ENCODE data around the gene NOTCH1. TPM values are rescaled to one million over a fixed set of nuclear protein-coding genes. Genes with fewer than 3 reads are reported as not detected.

Gene NOTCH1
- total RNA-seq, 4 donors from 2014 or later, result 38.2 to 95.7 (median 53.8) TPM

GRCh38 chr9:136476369-136477150, 69.3 kb downstream of the NOTCH1 start:
- no peak for DNase-seq
- Histone ChIP-seq H3K36me3 (peaks cover 0 to 67% (median 0%) of the 10 kb centered on the region in 3 donors), H3K4me1 (peaks cover 0 to 5% (median 4%) of the 10 kb centered on the region in 4 donors), H3K27ac (no peak overlapping the region), H3K4me3 (no peak overlapping the region), H3K9me3 (no peaks in the 10 kb centered on the region), H3K27me3 (no peaks in the 10 kb centered on the region)
- TF ChIP-seq POLR2A (IDR thresholded peaks at IDR 0.05), result no peak
- TF ChIP-seq, protein P1, sequence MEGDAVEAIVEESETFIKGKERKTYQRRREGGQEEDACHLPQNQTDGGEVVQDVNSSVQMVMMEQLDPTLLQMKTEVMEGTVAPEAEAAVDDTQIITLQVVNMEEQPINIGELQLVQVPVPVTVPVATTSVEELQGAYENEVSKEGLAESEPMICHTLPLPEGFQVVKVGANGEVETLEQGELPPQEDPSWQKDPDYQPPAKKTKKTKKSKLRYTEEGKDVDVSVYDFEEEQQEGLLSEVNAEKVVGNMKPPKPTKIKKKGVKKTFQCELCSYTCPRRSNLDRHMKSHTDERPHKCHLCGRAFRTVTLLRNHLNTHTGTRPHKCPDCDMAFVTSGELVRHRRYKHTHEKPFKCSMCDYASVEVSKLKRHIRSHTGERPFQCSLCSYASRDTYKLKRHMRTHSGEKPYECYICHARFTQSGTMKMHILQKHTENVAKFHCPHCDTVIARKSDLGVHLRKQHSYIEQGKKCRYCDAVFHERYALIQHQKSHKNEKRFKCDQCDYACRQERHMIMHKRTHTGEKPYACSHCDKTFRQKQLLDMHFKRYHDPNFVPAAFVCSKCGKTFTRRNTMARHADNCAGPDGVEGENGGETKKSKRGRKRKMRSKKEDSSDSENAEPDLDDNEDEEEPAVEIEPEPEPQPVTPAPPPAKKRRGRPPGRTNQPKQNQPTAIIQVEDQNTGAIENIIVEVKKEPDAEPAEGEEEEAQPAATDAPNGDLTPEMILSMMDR (IDR thresholded peaks at IDR 0.05), result no peak

DNA sequence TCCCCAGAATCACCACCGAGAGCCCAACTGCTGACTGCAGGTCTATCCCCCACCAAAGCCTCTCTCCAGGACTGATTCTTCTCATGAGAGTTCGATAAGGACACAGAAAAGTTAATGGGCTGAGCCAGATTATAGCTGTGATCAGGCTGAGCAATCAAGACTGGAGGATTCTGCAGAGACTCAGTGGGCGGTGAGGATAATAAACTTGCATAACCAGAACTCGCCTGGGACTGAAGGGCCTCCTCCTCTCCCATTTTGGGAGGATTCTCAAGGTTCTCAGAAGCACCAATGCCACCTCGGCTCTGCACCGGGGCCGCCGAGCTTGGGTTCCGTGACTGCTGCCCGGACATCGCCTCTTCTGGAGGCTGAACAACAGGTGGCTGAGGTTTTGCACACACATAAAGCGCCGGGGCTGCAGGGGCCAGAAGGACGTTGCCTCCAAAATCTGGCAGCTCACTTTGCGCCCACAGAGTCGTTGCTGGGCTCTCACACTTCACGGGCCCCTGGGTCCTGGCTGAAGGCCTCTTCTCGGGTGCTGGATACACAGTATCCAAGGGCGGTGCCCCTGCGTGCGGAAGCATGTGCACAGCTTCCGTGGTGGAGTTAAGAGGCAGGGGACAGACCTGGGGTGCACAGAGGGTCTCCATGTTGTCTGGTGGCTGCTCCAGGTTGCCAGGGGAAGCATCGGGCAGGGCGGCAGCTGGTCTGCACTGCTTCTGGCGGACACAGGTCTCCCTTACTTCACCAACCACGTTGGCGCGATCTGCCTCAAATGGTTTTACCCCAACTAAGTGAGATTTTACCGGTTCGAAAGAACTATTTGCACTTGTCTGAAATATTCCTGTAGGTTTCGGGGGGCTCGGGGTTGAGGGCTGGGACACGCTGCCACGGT, 70.6 kb downstream of the NOTCH1 start:
- no peaks in the 10 kb centered on the region for H3K9me3 ChIP-seq
- H3K4me3 ChIP-seq, result no peak overlapping the region
- H3K36me3 ChIP-seq, result peaks cover 0 to 80% (median 0%) of the 10 kb centered on the region in 3 donors
- H3K27ac ChIP-seq, result no peak overlapping the region
- TF ChIP-seq POLR2A (IDR thresholded peaks at IDR 0.05), result no peak
- TF ChIP-seq, protein P1 (IDR thresholded peaks at IDR 0.05), result no peak
- H3K4me1 ChIP-seq, result no peaks in the 10 kb centered on the region
- H3K27me3 ChIP-seq, result no peaks in the 10 kb centered on the region
- DNase-seq, result no peak

GRCh38 chr9:136474021-136474640, 71.7 kb downstream of the NOTCH1 start:
- no peak overlapping the region for H3K4me3 ChIP-seq
- H3K4me1 ChIP-seq, result no peaks in the 10 kb centered on the region
- DNase-seq, result no peak
- peaks cover 0 to 85% (median 0%) of the 10 kb centered on the region in 3 donors for H3K36me3 ChIP-seq
- TF ChIP-seq, protein P1 (IDR thresholded peaks at IDR 0.05), result no peak
- no peak for TF ChIP-seq POLR2A (IDR thresholded peaks at IDR 0.05)
- no peaks in the 10 kb centered on the region for H3K9me3 ChIP-seq
- H3K27me3 ChIP-seq, result no peaks in the 10 kb centered on the region
- no peak overlapping the region for H3K27ac ChIP-seq

DNA sequence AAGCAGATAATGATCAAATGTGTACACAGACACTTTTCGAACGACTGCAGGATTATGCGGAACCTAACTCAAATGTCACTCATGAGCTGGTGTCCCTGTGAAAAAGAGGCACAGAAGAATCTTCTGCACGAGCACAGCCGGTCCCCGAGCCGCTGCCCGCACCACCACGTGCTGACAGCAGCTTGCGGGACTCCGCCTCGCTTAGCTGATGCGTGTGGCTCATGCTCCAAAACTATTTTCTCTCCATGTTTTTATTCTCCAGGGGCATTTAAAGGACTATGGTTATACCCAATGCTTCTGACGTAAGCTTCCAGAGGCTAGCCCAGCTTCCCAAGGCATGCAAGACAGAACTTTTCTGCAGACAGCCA, 72.5 kb downstream of the NOTCH1 start:
- Histone ChIP-seq H3K27me3 (no peaks in the 10 kb centered on the region), H3K27ac (no peak overlapping the region), H3K36me3 (peaks cover 0 to 91% (median 0%) of the 10 kb centered on the region in 3 donors), H3K4me3 (no peak overlapping the region), H3K9me3 (no peaks in the 10 kb centered on the region), H3K4me1 (no peaks in the 10 kb centered on the region)
- TF ChIP-seq, protein P1 (IDR thresholded peaks at IDR 0.05), result no peak
- TF ChIP-seq POLR2A (IDR thresholded peaks at IDR 0.05), result no peak
- DNase-seq, result no peak

GRCh38 chr9:136472640-136473353, 73.1 kb downstream of the NOTCH1 start:
- no peak overlapping the region for H3K4me3 ChIP-seq
- no peak for DNase-seq
- no peaks in the 10 kb centered on the region for H3K27me3 ChIP-seq
- no peaks in the 10 kb centered on the region for H3K4me1 ChIP-seq
- no peak overlapping the region for H3K27ac ChIP-seq
- H3K36me3 ChIP-seq, result peaks cover 0 to 97% (median 0%) of the 10 kb centered on the region in 3 donors
- H3K9me3 ChIP-seq, result no peaks in the 10 kb centered on the region
- TF ChIP-seq, protein P1 (IDR thresholded peaks at IDR 0.05), result no peak
- TF ChIP-seq POLR2A (IDR thresholded peaks at IDR 0.05), result no peak

All from Peyer's patch (tissue), 4 donors.